Neural cell (in vitro differentiated cells): ENCODE measurements around the gene CILP2.

Experiments used
- CTCF ChIP-seq: fragments of 450-650 bp; IDR thresholded peaks from 2 replicates; pipeline ENCODE4 v1.5.1; 2014; ENCODE audit warnings: antibody characterized with exemption, mild to moderate bottlenecking, moderate library complexity; ENCODE audit not compliant: poor library complexity, severe bottlenecking
- EP300 ChIP-seq: fragments of 450-650 bp; conservative IDR thresholded peaks from 2 replicates; pipeline ENCODE4 v1.6.1; 2014; ENCODE audit warnings: antibody characterized with exemption, mild to moderate bottlenecking, moderate library complexity; ENCODE audit not compliant: poor library complexity, severe bottlenecking

GRCh38 chr19:19488875-19489690 is 49.0 kb upstream of the CILP2 start:
- TF ChIP-seq CTCF (peak; percentile 9), EP300 (peak; percentile 85)
